Stimulated activated naive B cell treated with anti-CD40 and anti-IgM and Interleukin-4, amounts not matched to agents 10 μg/mL and 1 μg/mL and 100 μg/mL, for 72 hours (primary cell): ENCODE measurements around the gene CFB.

Experiments
- ATAC-seq, 2 donors: fragments of 150-1000 bp; cut with Tn5 transposase; replicated peaks; 2 replicates each; pipeline ENCODE4 v1.10.0; 2021; ENCODE audit warnings: moderate library complexity in 1 of 2
- DNase-seq: peaks from one replicate; pipeline ENCODE4 v3.0.0; 2021
- H3K27ac Mint-ChIP-seq: one replicate; pipeline ENCODE4 v1.8.0; 2022; ENCODE audit warnings: mild to moderate bottlenecking, mixed read lengths
- H3K27me3 Mint-ChIP-seq, 2 donors: one replicate each; pipeline ENCODE4 v1.8.0; 2022; ENCODE audit warnings: mixed read lengths in 2 of 2
- H3K36me3 Mint-ChIP-seq, 2 donors: one replicate each; pipeline ENCODE4 v1.8.0; 2022; ENCODE audit warnings: mixed read lengths in 2 of 2, mild to moderate bottlenecking in 1 of 2
- H3K4me1 Mint-ChIP-seq, 2 donors: one replicate each; pipeline ENCODE4 v1.8.0; 2022; ENCODE audit warnings: mixed read lengths in 2 of 2, mild to moderate bottlenecking in 1 of 2
- H3K4me3 Mint-ChIP-seq, 2 donors: one replicate each; pipeline ENCODE4 v1.8.0; 2022; ENCODE audit warnings: mild to moderate bottlenecking in 2 of 2, mixed read lengths in 2 of 2, moderate library complexity in 1 of 2
- H3K9me3 Mint-ChIP-seq, 2 donors: one replicate each; pipeline ENCODE4 v1.8.0; 2022; ENCODE audit warnings: mixed read lengths in 2 of 2, mild to moderate bottlenecking in 1 of 2

CFB gene

DNA sequence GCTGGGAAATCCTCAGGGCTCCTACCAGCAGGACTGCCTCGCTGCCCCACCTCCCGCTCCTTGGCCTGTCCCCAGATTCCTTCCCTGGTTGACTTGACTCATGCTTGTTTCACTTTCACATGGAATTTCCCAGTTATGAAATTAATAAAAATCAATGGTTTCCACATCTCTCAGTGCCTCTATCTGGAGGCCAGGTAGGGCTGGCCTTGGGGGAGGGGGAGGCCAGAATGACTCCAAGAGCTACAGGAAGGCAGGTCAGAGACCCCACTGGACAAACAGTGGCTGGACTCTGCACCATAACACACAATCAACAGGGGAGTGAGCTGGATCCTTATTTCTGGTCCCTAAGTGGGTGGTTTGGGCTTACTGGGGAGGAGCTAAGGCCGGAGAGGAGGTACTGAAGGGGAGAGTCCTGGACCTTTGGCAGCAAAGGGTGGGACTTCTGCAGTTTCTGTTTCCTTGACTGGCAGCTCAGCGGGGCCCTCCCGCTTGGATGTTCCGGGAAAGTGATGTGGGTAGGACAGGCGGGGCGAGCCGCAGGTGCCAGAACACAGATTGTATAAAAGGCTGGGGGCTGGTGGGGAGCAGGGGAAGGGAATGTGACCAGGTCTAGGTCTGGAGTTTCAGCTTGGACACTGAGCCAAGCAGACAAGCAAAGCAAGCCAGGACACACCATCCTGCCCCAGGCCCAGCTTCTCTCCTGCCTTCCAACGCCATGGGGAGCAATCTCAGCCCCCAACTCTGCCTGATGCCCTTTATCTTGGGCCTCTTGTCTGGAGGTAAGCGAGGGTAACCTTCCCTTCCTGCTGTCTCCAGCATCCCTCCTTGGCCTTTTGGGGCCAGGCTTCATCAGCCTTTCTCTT lies at the start of gene CFB:
TSS of gene CFB (plus strand) at position 589 of the 863 bp plus-strand sequence. CDS start at position 716, 127 bp downstream.
- Mint-ChIP-seq H3K27ac (no peak within 1 kb of the TSS), H3K36me3 (peaks cover 0 to 4% of the 10 kb centered on the region in 2 donors), H3K4me1 (peaks cover 0 to 8% of the 10 kb centered on the region in 2 donors), H3K9me3 (no peaks in the 10 kb centered on the region), H3K4me3 (no peak within 1 kb of the TSS), H3K27me3 (peaks cover 27 to 36% of the 10 kb centered on the region in 2 donors)
- ATAC-seq (peak; percentile 35 to 38), DNase-seq (no peak)

DNA sequence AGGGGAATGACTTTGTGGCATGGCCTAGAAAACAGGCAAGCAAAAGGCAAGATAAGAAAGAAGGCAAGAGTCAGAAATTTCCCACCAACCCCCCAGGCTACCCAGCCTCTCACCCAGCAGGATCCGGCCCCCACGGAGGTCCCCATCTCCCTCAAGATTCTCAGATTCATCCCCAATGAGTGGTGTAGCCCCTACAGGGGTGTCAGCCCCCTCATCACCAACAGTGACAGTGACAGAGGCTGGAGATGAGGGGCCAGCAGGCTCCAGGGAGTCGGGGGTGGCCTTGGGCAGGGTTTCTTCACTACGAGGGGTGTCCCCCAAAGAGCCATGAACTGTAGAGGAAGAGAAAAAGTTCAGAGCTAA lies 49.4 kb upstream of the CFB start:
- no peak for DNase-seq
- Mint-ChIP-seq H3K27ac (peak overlapping the region; percentile 92), H3K36me3 (peaks cover 23 to 27% of the 10 kb centered on the region in 2 donors), H3K4me1 (peaks cover 25 to 49% of the 10 kb centered on the region in 2 donors), H3K9me3 (no peaks in the 10 kb centered on the region), H3K4me3 (peak overlapping the region; percentile 83 to 88), H3K27me3 (no peaks in the 10 kb centered on the region)
- no peak for ATAC-seq

- peak; percentile 0 to 4 for ATAC-seq
- Mint-ChIP-seq H3K4me1 (peaks cover 24 to 47% of the 10 kb centered on the region in 2 donors), H3K27me3 (no peaks in the 10 kb centered on the region), H3K4me3 (peak overlapping the region; percentile 88 to 93), H3K9me3 (no peaks in the 10 kb centered on the region), H3K27ac (peak overlapping the region; percentile 92), H3K36me3 (peaks cover 19 to 25% of the 10 kb centered on the region in 2 donors)
- DNase-seq = no peak
Observed at GRCh38 chr6:31896856-31897611, 48.9 kb upstream of the CFB start.

DNA sequence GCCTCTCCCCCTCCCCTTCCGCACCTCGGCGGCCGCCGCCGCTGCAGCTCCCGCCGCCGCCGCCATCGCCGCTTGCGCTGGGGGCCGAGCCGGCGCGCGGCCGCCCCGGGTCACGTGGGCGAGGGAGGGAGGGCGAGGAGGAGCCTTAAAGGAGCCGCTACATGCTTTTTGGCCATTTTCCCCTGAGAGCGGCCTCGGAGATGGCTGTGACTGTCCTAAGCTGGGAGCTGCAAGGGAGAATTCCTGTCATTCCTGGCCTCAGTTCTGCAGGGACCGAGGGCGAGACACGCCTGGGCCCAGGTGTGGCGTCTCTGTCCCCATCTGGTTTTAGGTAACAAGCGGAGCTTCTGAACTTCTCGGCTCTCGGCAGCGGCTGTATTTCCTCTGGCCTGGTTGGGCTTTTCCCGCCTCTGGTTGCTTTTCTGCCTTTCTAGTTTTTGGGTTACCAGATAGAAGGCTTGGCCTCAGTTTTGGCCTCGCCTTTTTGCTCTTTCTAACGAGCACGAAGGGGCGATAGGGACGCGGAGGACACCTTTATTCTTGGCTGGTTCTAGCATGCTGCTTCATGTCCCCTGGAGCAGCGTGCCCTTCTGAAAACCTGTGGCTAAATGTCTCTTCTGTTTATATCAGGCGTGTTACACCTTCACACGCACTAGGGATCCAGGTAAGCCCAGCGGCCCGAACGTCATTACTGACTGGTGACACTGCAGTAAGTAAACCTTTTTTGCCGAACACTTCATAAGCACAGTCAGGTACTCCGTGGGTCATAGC lies 48.1 kb upstream of the CFB start, which contains the start of gene EHMT2:
TSS of gene EHMT2 (minus strand) at position 87 of the 771 bp plus-strand sequence. CDS start at position 66, 21 bp downstream.
- no peaks in the 10 kb centered on the region for H3K9me3 Mint-ChIP-seq
- peak within 1 kb of the TSS; percentile 93 for H3K27ac Mint-ChIP-seq
- H3K36me3 Mint-ChIP-seq = peaks cover 12 to 18% of the 10 kb centered on the region in 2 donors
- ATAC-seq (peak; percentile 67 to 70), DNase-seq (peak; percentile 82)
- no peaks in the 10 kb centered on the region for H3K27me3 Mint-ChIP-seq
- peaks cover 25 to 43% of the 10 kb centered on the region in 2 donors for H3K4me1 Mint-ChIP-seq
- peak within 1 kb of the TSS; percentile 88 to 93 for H3K4me3 Mint-ChIP-seq

GRCh38 chr6:31898383-31899011 lies 47.4 kb upstream of the CFB start:
- H3K4me1 Mint-ChIP-seq = peaks cover 26 to 47% of the 10 kb centered on the region in 2 donors
- ATAC-seq (peak; percentile 15 to 26), DNase-seq (no peak)

DNA sequence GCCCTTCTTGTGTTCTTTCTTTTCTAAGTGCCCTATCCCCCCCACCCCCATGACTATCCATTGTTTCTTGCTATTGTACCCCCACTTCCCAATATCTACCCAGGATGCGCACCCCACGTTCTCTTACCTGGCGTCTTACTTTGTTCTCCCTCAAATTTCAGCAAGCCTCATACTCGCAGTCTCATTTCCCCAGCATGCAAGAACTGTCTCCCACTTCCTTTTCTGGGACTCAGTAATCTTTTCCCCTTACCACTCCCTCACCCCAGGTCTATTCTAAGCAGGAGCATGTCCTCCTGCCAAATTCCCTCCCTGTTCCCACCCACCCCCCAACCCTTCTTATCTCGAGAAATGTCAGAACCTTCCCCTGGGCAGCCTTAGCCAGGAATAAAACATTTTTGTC lies 46.7 kb upstream of the CFB start:
- peak overlapping the region; percentile 72 for H3K27ac Mint-ChIP-seq
- no peaks in the 10 kb centered on the region for H3K9me3 Mint-ChIP-seq
- H3K4me3 Mint-ChIP-seq = peak overlapping the region; percentile 36 to 71
- H3K4me1 Mint-ChIP-seq = peaks cover 26 to 47% of the 10 kb centered on the region in 2 donors
- H3K27me3 Mint-ChIP-seq = no peaks in the 10 kb centered on the region
- DNase-seq (no peak), ATAC-seq (no peak)
- peaks cover 6 to 14% of the 10 kb centered on the region in 2 donors for H3K36me3 Mint-ChIP-seq

More at GRCh38 chr6:31898383-31899011, 47.4 kb upstream of the CFB start:
- Mint-ChIP-seq H3K36me3 (peaks cover 9 to 15% of the 10 kb centered on the region in 2 donors), H3K4me3 (peak overlapping the region; percentile 88 to 93), H3K27ac (peak overlapping the region; percentile 93), H3K27me3 (no peaks in the 10 kb centered on the region), H3K9me3 (no peaks in the 10 kb centered on the region)

- peak overlapping the region; percentile 36 to 56 for H3K4me3 Mint-ChIP-seq
- DNase-seq = no peak
- H3K27me3 Mint-ChIP-seq = no peaks in the 10 kb centered on the region
- no peak for ATAC-seq
- no peaks in the 10 kb centered on the region for H3K9me3 Mint-ChIP-seq
- peaks cover 26 to 47% of the 10 kb centered on the region in 2 donors for H3K4me1 Mint-ChIP-seq
- no peak overlapping the region for H3K27ac Mint-ChIP-seq
- H3K36me3 Mint-ChIP-seq = peaks cover 5 to 14% of the 10 kb centered on the region in 2 donors
Observed at GRCh38 chr6:31899882-31900722, 45.8 kb upstream of the CFB start.

DNA sequence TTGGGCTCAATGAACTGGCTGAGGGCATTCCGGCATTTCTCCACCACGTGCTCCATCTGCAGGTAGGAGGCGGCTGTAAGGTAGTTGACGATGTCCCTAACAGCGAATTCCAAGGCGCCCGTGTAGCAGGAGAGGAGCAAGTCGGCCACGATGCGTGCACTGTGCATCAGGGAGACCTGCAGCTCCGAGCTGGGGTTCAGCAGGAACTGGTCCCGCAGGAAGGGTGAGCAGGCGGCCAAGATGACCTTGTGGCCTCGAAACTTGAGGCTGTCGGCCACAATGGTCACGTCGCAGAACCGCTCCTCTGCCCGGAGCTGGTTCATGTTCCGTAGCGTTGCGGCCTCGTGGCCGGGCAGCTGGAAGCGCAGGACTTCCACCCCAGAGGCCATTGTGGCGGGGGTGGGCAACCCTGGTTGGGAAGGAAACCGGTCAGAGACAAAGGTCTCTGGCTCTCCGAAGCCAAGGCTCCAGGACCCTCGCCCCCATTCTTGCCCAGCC lies 44.9 kb upstream of the CFB start:
- H3K36me3 Mint-ChIP-seq = peaks cover 4 to 7% of the 10 kb centered on the region in 2 donors
- peaks cover 26 to 43% of the 10 kb centered on the region in 2 donors for H3K4me1 Mint-ChIP-seq
- no peaks in the 10 kb centered on the region for H3K27me3 Mint-ChIP-seq
- DNase-seq = no peak
- ATAC-seq = no peak
- peak overlapping the region; percentile 91 for H3K27ac Mint-ChIP-seq
- H3K4me3 Mint-ChIP-seq = peak overlapping the region; percentile 86 to 91
- H3K9me3 Mint-ChIP-seq = no peaks in the 10 kb centered on the region

DNA sequence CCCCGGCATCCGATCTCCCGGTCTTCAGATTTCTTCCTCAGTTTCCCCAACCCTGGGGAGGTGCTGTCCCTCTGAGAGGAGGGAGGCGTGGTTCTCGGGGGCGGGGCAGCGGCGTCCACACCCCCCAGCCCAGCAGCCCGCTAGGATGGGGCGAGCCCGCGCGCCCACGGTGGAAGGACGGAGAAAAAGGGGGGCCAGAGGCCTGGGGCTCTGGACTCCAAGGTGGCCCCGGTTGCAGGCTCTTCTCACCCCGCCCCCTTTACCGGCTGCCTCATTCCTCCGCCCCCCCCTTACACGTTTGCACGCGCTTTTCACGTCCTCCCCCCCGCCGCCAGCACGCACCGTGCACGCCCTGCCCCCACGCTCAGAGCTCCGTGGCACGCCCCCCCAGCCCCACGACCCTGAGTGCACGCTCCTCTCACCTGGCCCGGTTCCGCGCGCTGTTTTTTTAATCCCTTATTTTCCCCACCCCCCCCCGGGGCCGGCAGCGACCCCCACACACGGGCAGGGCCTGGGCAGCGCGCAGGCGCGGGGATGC lies 44.4 kb upstream of the CFB start:
- Mint-ChIP-seq H3K27me3 (no peaks in the 10 kb centered on the region), H3K4me3 (peak overlapping the region; percentile 86 to 91), H3K9me3 (no peaks in the 10 kb centered on the region), H3K4me1 (peaks cover 23 to 38% of the 10 kb centered on the region in 2 donors), H3K36me3 (peaks cover 4 to 7% of the 10 kb centered on the region in 2 donors), H3K27ac (peak overlapping the region; percentile 91)
- ATAC-seq (peak; percentile 30 to 44), DNase-seq (peak; percentile 59)

GRCh38 chr6:31901953-31902643 lies 43.8 kb upstream of the CFB start, which contains the start of gene ZBTB12:
TSS of gene ZBTB12 (minus strand) at chr6:31902086. CDS start at chr6:31901305, 781 bp downstream.
- Mint-ChIP-seq H3K4me3 (peak within 1 kb of the TSS; percentile 86 to 91), H3K27ac (peak within 1 kb of the TSS; percentile 91), H3K27me3 (no peaks in the 10 kb centered on the region), H3K4me1 (peaks cover 21 to 35% of the 10 kb centered on the region in 2 donors), H3K9me3 (no peaks in the 10 kb centered on the region), H3K36me3 (peaks cover 4 to 7% of the 10 kb centered on the region in 2 donors)
- ATAC-seq = peak; percentile 65 to 74
- DNase-seq = peak; percentile 86

DNA sequence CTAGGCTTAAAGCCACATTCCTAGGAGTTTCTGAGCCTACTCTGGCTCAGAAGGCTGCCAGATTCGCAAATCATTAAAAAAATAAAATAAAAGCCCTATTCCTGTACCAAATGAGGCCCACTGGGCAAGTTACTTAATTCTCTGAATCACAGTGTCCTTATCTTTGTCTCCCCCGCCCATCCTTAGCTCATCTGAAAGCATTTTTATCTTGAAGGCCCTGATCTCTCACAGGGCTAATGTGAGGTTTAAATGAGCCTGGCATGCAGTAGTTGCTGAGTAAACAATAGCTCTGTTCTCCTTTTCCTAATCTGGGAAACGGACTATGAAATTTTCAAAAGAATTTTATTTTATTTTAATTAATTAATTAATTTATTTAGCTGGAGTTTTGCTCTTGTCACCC lies 41.9 kb upstream of the CFB start:
- Mint-ChIP-seq H3K4me3 (no peak overlapping the region), H3K27ac (no peak overlapping the region), H3K9me3 (no peaks in the 10 kb centered on the region), H3K36me3 (peaks cover 4% of the 10 kb centered on the region in 2 donors), H3K27me3 (no peaks in the 10 kb centered on the region), H3K4me1 (peaks cover 17 to 25% of the 10 kb centered on the region in 2 donors)
- no peak for ATAC-seq
- DNase-seq = no peak

- Mint-ChIP-seq H3K36me3 (peaks cover 0 to 2% of the 10 kb centered on the region in 2 donors), H3K4me3 (no peak overlapping the region), H3K27ac (no peak overlapping the region), H3K9me3 (no peaks in the 10 kb centered on the region), H3K4me1 (peaks cover 7 to 14% of the 10 kb centered on the region in 2 donors), H3K27me3 (no peaks in the 10 kb centered on the region)
- DNase-seq = no peak
- no peak for ATAC-seq
Observed at GRCh38 chr6:31905041-31905440, 40.9 kb upstream of the CFB start.
